CD4-positive, alpha-beta T cell treated with Interferon alpha-2 for 1 hour (primary cell): ENCODE data around the gene ANKRD40.
"Not testable (repeated sequence)": the region's sequence is repeated elsewhere in the genome, so short reads cannot be mapped to it uniquely, and the experiment has no call there.

Experiments used
- DNase-seq, 2 donors: peaks; one replicate each; pipeline ENCODE4 v3.0.0-alpha.2; 2020 to 2022

ANKRD40 gene

DNA sequence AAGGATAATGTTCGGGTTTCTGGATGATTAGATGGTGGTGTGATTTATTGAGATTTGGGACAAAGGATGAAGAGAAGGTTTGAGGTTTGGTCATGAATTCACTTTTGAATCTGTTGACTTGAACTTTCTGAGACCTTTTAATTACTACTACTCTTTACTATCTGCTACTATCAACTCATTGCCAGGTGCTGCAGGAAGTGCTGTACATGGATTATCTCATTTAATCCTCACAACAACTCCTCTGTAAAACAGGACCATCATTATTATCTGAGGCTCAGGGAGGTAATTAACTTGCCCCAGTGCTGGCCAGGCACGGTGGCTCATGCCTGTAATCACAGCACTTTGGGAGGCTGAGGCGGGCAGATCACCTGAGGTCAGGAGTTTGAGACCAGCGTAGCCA is 2.9 kb upstream of the ANKRD40 start:
- no peak for DNase-seq

- DNase-seq, result no peak
These were observed 2.3 kb upstream of the ANKRD40 start for GRCh38 chr17:50710025-50710424.

GRCh38 chr17:50709053-50709452 is 1.3 kb upstream of the ANKRD40 start:
- not testable (repeated sequence) for DNase-seq

- DNase-seq, result peak in 1 of 2 donors; percentile 15
These were observed 611 bp upstream of the ANKRD40 start for GRCh38 chr17:50708050-50709000.

DNA sequence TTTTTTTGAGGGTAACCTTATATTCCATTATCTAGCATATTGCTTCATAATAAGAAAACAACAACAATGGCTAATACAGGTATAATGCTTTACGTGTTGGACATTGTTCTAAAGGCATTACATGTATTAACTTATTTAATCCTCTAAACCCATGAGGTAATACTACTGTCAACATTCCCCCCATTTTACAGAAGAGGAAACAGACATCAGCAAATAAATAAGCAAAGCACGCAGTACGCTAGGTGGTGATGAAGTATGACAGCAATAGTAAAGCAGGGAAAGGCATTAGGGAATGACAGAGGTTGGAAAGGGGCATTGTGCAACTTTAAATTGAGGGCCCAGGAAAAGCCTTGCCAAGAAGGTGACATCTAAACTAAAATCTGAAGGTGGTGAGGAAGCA is 4.6 kb downstream of the ANKRD40 start:
- DNase-seq, result no peak

GRCh38 chr17:50699410-50699809 is 8.3 kb downstream of the ANKRD40 start:
- no peak for DNase-seq

GRCh38 chr17:50697663-50698272 is 9.9 kb downstream of the ANKRD40 start:
- DNase-seq, result peak in 1 of 2 donors; percentile 25

DNA sequence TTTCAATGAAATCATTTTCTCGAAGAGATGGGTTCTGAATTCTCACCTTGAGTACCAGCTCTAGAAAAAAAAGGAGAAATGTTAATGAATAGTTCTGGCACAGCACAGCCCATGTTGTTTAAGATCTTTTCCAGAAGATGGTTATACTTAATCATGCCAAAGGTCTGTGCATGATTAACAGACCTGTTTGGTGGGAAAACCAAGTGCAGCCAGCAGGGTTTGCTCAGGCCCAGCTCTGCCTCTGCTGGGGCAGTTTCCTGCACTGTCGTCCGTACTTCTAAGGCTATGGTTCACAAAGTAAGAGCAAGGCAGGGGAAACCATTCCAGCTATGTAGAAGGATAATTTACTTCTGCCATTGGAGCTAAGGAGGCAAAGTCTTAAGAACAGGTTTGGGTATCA is 10.7 kb downstream of the ANKRD40 start:
- DNase-seq, result no peak

DNA sequence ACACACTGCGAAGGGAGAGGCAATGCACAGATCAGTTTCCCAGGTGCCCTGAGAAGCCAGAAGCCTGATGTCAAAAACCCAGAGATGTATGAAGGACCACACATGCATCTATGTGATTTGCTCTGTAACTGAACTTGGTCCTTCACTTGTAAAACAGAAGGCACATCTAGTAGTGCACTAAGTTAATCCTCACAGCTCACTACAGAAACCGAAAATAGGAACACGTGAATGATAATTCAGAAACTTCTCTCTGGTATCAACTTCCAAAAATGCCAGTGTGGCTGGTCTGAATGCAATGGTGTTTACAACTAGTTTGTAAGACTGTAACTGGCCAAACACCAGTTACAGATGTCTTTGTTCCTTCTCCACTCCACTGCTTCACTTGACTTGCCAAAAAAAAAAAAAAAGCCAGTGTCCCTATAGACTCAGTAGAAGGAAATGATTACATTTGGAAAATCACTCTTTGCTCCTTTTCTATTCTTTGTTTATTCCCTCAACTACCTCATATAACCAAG is 11.3 kb downstream of the ANKRD40 start:
- no peak for DNase-seq

DNA sequence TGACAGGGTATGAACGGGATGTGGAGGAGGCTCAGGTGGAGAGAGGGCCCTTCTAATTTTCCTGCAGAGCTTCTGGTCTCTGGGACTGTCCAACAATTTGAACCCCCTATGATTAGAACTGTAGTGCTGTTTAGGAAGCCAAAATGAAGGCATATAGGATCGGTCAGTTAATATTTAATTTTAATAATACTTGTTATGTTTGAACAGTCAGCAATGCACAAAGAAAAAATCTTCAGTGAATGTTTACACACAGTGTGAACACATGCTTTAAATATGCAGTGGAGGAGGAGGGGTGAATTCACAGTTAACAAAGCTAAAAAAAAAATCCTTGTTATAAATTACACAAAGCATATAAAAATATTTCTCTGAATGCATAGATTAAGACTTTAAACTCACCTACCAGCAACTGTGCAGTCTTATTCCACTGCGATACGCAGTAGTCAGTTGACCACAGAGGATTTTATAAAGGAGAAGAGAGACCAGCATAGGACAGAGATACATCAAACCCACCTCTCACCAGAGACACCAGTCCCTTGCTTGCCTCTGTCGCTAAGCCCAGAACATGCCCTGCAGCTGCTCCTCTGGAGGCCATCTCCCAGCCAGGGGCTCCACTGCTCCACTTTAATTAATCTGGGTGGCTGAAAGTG is 14.6 kb downstream of the ANKRD40 start:
- DNase-seq, result no peak

DNA sequence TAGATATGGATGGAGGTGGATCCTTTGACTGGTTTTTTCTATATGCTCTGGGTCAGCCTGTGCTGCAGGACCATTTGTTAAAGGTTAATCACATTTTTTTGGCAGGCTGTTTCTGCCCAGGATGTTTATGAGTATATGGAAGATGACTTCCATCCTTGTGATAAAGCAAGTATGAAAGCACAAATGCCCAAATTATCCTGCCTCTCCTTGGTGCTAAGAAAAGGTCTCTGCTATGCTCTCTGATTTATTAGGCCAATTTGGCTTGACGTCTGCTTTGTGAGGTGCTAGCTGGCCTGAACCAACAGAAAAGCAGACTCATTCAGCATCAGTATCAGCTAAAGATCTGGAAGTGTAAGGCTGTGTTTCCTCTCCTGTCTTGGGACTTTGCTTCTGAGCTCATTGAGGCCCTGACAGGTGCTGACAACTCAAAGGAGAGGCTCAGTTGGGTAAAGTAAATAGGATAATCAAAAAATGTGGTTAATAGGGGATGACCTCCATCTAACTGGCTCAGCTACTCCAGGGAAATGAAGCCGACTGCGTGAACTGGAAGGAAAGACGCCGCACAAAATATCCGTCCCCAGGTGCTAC is 15.2 kb downstream of the ANKRD40 start:
- DNase-seq, result no peak

DNA sequence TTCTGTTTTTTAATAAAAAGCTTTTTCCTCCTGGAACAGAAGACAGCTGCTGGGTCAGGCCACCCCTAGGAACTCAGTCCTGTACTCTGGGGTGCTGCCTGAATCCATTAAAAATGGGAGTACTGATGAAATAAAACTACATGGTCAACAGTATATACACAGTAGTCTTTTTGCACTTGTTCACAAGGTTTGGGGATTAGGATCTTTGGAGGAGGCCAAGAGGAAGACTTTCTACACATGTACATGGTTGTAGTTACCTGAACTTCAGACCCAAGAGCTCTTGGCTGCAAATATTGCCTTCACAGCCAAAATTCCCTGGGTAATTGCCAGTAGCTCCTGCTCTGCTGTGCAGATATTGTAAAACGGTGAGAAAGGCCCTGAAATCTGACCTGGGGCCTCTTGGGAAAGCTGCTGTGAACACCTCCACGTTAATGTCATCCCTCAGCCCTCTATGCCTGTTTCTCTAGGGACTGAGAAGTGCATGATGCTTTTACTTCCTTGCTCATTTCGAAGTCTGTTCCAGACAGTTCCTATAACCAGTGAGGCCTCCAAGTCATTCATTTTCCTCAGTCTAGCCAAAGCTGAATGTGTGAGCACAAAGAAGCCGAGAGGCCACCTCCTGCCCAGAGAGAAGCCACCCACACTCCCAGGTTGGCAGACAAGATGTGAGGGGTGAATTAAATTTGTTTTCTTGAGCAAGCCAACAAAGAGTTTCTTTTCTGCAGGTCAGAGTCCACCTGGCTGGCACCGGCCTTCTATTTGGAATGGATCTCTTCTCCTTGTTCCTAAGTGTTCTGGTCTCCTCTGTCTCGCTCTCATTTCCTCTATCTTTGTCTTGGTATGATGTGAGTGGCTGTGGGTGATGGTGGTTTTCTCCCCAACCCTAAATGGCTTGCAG is 15.9 kb downstream of the ANKRD40 start:
- DNase-seq, result no peak

GRCh38 chr17:50690887-50691549 is 16.7 kb downstream of the ANKRD40 start:
- DNase-seq, result no peak

GRCh38 chr17:50689956-50690886 is 17.5 kb downstream of the ANKRD40 start:
- DNase-seq, result no peak

GRCh38 chr17:50689251-50689650 is 18.5 kb downstream of the ANKRD40 start:
- DNase-seq, result no peak

DNA sequence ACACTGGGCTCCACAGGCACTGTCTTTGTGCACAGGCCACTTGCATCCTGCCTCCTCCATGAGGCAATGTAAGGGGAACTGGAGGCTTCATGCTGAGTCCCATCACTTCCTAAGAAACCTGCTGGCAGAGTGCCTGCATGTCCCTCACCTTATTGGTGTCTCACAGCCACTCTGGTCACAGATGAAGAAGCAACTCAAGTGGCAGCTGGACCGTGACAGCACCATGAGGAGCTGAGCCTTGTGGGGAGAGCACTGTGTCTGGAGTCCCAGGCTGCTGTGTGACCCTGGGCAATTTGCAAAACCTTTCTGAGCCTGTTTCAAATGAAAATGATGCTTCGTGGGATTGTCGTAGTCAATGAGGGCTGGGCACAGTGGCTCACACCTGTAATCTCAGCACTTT is 19.5 kb downstream of the ANKRD40 start:
- DNase-seq, result no peak

- DNase-seq, result no peak
These were observed 20.3 kb downstream of the ANKRD40 start for GRCh38 chr17:50687200-50688066.

GRCh38 chr17:50686494-50687199 is 21.1 kb downstream of the ANKRD40 start:
- no peak for DNase-seq
